Neuronal stem cell (in vitro differentiated cells): ENCODE data around the gene OTOR.

Experiments
- DNase-seq: peaks from one replicate; pipeline ENCODE4 v3.0.0-alpha.2; 2013; ENCODE audit warnings: low spot score
- H2AFZ ChIP-seq: one replicate; pipeline ENCODE4 v1.6.1; 2013; ENCODE audit warnings: mild to moderate bottlenecking, low read length, inconsistent platforms
- H2AK5ac ChIP-seq: 2 replicates; pipeline ENCODE4 v1.6.1; 2013; ENCODE audit warnings: low read depth, mild to moderate bottlenecking, inconsistent platforms, low read length, moderate library complexity, mixed read lengths
- H2BK120ac ChIP-seq: 2 replicates; pipeline ENCODE4 v1.6.1; 2013; ENCODE audit warnings: low read depth, mild to moderate bottlenecking, inconsistent platforms, low read length, moderate library complexity, mixed read lengths
- H2BK12ac ChIP-seq: one replicate; pipeline ENCODE4 v1.6.1; 2013; ENCODE audit warnings: low read length, inconsistent platforms
- H2BK15ac ChIP-seq: 2 replicates; pipeline ENCODE4 v1.6.1; 2013; ENCODE audit warnings: mild to moderate bottlenecking, low read length, inconsistent platforms, mixed read lengths
- H2BK5ac ChIP-seq: one replicate; pipeline ENCODE4 v1.6.1; 2013; ENCODE audit warnings: inconsistent platforms, mild to moderate bottlenecking, low read length, moderate library complexity
- H3K14ac ChIP-seq: one replicate; pipeline ENCODE4 v1.6.1; 2013; ENCODE audit warnings: low read length, inconsistent platforms
- H3K18ac ChIP-seq: 2 replicates; pipeline ENCODE4 v1.6.1; 2013; ENCODE audit warnings: low read length, inconsistent platforms
- H3K23ac ChIP-seq: 2 replicates; pipeline ENCODE4 v1.6.1; 2013; ENCODE audit warnings: low read depth, mild to moderate bottlenecking, mixed read lengths, low read length, inconsistent platforms; ENCODE audit not compliant: poor library complexity
- H3K27ac ChIP-seq: replicated peaks from 3 replicates; pipeline ENCODE4 v1.5.1; 2013; ENCODE audit warnings: low read length, inconsistent platforms
- H3K27me3 ChIP-seq, 3 experiments: 2 replicates each; pipeline ENCODE4 v1.6.1; 2013; ENCODE audit warnings: low read length in 3 of 3, mild to moderate bottlenecking in 2 of 3, inconsistent platforms in 1 of 3, low read depth in 1 of 3, mixed read lengths in 1 of 3, moderate library complexity in 1 of 3; ENCODE audit not compliant: control insufficient read depth in 3 of 3, insufficient read depth in 3 of 3
- H3K36me3 ChIP-seq, 2 donors: replicated peaks in 1 of 2; 2 replicates each; pipeline ENCODE4 v1.6.1; 2013; ENCODE audit warnings: low read length in 2 of 2; ENCODE audit not compliant: control insufficient read depth in 2 of 2, insufficient read depth in 2 of 2
- H3K4ac ChIP-seq: 2 replicates; pipeline ENCODE4 v1.6.1; 2013; ENCODE audit warnings: inconsistent platforms, mild to moderate bottlenecking, low read length, moderate library complexity
- H3K4me1 ChIP-seq, 2 donors: 1 replicate in 1 of 2; 2 replicates in 1 of 2; pipeline ENCODE4 v1.6.1; 2013; ENCODE audit warnings: low read length in 2 of 2, low read depth in 1 of 2; ENCODE audit not compliant: control insufficient read depth in 2 of 2, insufficient read depth in 1 of 2
- H3K4me2 ChIP-seq: one replicate; pipeline ENCODE4 v1.6.1; 2013; ENCODE audit warnings: mild to moderate bottlenecking, low read length, inconsistent platforms; ENCODE audit not compliant: insufficient read depth, poor library complexity, severe bottlenecking
- H3K4me3 ChIP-seq, 2 donors: 2 replicates each; pipeline ENCODE4 v1.5.1; 2013; ENCODE audit warnings: low read length in 2 of 2, mild to moderate bottlenecking in 2 of 2, inconsistent platforms in 1 of 2, moderate library complexity in 1 of 2
- H3K79me1 ChIP-seq: one replicate; pipeline ENCODE4 v1.6.1; 2013; ENCODE audit warnings: low read depth, mild to moderate bottlenecking, inconsistent platforms, low read length, moderate library complexity
- H3K9ac ChIP-seq: one replicate; pipeline ENCODE4 v1.6.1; 2013; ENCODE audit warnings: mild to moderate bottlenecking, low read depth, low read length, inconsistent platforms; ENCODE audit not compliant: poor library complexity
- H3K9me3 ChIP-seq, 2 donors: replicated peaks in 1 of 2; 2 replicates each; pipeline versions ENCODE3 to v1.6.1; 2013; ENCODE audit warnings: low read length in 2 of 2, mild to moderate bottlenecking in 2 of 2, inconsistent platforms in 1 of 2, low read depth in 1 of 2, mixed read lengths in 1 of 2, moderate library complexity in 1 of 2; ENCODE audit not compliant: control insufficient read depth in 2 of 2, insufficient read depth in 1 of 2
- H4K8ac ChIP-seq: one replicate; pipeline ENCODE4 v1.6.1; 2013; ENCODE audit warnings: low read depth, mild to moderate bottlenecking, inconsistent platforms, low read length, moderate library complexity
- H4K91ac ChIP-seq: one replicate; pipeline ENCODE4 v1.6.1; 2013; ENCODE audit warnings: low read length, low read depth, mild to moderate bottlenecking, inconsistent platforms; ENCODE audit not compliant: poor library complexity
- WGBS, 2 donors: extraction: QIAGEN DNeasy Blood & Tissue Kit; methylation state at CpG; one replicate each; pipeline ENCODE4 v1.1.7; 2013; ENCODE audit warnings: missing lambda C conversion rate in 2 of 2, mixed read lengths in 1 of 2; ENCODE audit not compliant: insufficient read length in 2 of 2, insufficient replicate concordance in 1 of 2; ENCODE audit errors: extremely low coverage in 2 of 2; 5-methylcytosine and 5-hydroxymethylcytosine counted together

OTOR gene

GRCh38 chr20:16732506-16733152 lies 15.5 kb upstream of the OTOR start:
- Histone ChIP-seq H2AFZ (no peak overlapping the region), H2BK5ac (no peak overlapping the region), H3K4ac (no peak overlapping the region), H3K79me1 (peaks cover 2% of the 10 kb centered on the region), H3K23ac (no peak overlapping the region), H3K9me3 (no peaks in the 10 kb centered on the region), H2BK15ac (no peak overlapping the region), H3K27ac (no peak overlapping the region), H3K18ac (no peak overlapping the region), H3K14ac (no peak overlapping the region), H2BK120ac (no peak overlapping the region), H2AK5ac (no peak overlapping the region), H3K4me2 (no peak overlapping the region), H4K91ac (no peak overlapping the region), H3K36me3 (peaks cover 17 to 64% of the 10 kb centered on the region in 2 donors), H4K8ac (no peak overlapping the region), H3K27me3 (peaks cover 0 to 3% (median 0%) of the 10 kb centered on the region in 3 experiments), H3K4me3 (no peak overlapping the region), H3K4me1 (peaks cover 0 to 2% of the 10 kb centered on the region in 2 donors), H3K9ac (no peak overlapping the region), H2BK12ac (no peak overlapping the region)
- WGBS, 2 donors, result no CpG with 5 or more reads among the region's 4 CpGs
- no peak for DNase-seq

GRCh38 chr20:16740365-16741072 lies 7.6 kb upstream of the OTOR start:
- Histone ChIP-seq H2BK120ac (no peak overlapping the region), H3K9ac (no peak overlapping the region), H3K23ac (no peak overlapping the region), H3K4me2 (no peak overlapping the region), H3K36me3 (peaks cover 6 to 72% of the 10 kb centered on the region in 2 donors), H3K4me1 (no peaks in the 10 kb centered on the region), H3K79me1 (no peaks in the 10 kb centered on the region), H4K8ac (no peak overlapping the region), H3K4me3 (no peak overlapping the region), H3K27me3 (no peaks in the 10 kb centered on the region), H2BK15ac (no peak overlapping the region), H2BK12ac (no peak overlapping the region), H3K18ac (no peak overlapping the region), H3K14ac (no peak overlapping the region), H2AK5ac (no peak overlapping the region), H3K9me3 (no peaks in the 10 kb centered on the region), H3K27ac (no peak overlapping the region), H2AFZ (no peak overlapping the region), H2BK5ac (no peak overlapping the region), H3K4ac (no peak overlapping the region), H4K91ac (no peak overlapping the region)
- WGBS, 2 donors, result no CpG with 5 or more reads among the region's 6 CpGs
- DNase-seq, result no peak

GRCh38 chr20:16744178-16744807 lies 3.9 kb upstream of the OTOR start:
- Histone ChIP-seq H2BK15ac (no peak overlapping the region), H3K27ac (no peak overlapping the region), H4K8ac (no peak overlapping the region), H3K18ac (no peak overlapping the region), H3K4me2 (no peak overlapping the region), H3K27me3 (no peaks in the 10 kb centered on the region), H3K4ac (no peak overlapping the region), H4K91ac (no peak overlapping the region), H2AK5ac (no peak overlapping the region), H3K4me3 (no peak overlapping the region), H2BK12ac (no peak overlapping the region), H3K36me3 (peaks cover 2 to 36% of the 10 kb centered on the region in 2 donors), H3K14ac (no peak overlapping the region), H3K4me1 (no peaks in the 10 kb centered on the region), H2BK120ac (no peak overlapping the region), H2BK5ac (no peak overlapping the region), H3K23ac (no peak overlapping the region), H3K9ac (no peak overlapping the region), H3K9me3 (no peaks in the 10 kb centered on the region), H2AFZ (no peak overlapping the region), H3K79me1 (no peaks in the 10 kb centered on the region)
- no CpG with 5 or more reads among the region's 3 CpGs for WGBS, 2 donors
- DNase-seq, result no peak

GRCh38 chr20:16745204-16745603 lies 3.0 kb upstream of the OTOR start:
- Histone ChIP-seq H3K4me2 (no peak overlapping the region), H2BK120ac (no peak overlapping the region), H3K27me3 (no peaks in the 10 kb centered on the region), H2BK15ac (no peak overlapping the region), H3K9me3 (no peaks in the 10 kb centered on the region), H3K4me3 (no peak overlapping the region), H3K27ac (no peak overlapping the region), H2BK12ac (no peak overlapping the region), H2BK5ac (no peak overlapping the region), H3K9ac (no peak overlapping the region), H3K4me1 (no peaks in the 10 kb centered on the region), H3K36me3 (peaks cover 2 to 27% of the 10 kb centered on the region in 2 donors), H3K4ac (no peak overlapping the region), H3K18ac (no peak overlapping the region), H4K91ac (no peak overlapping the region), H4K8ac (no peak overlapping the region), H2AK5ac (no peak overlapping the region), H2AFZ (no peak overlapping the region), H3K79me1 (no peaks in the 10 kb centered on the region), H3K14ac (no peak overlapping the region), H3K23ac (no peak overlapping the region)
- DNase-seq, result no peak
- no CpG with 5 or more reads among the region's 5 CpGs for WGBS, 2 donors
